NT2/D1 (cell line): ENCODE measurements around the gene MTG2.

ENCODE experiments used
- SUZ12 ChIP-seq: IDR thresholded peaks from 2 replicates; pipeline ENCODE4 v1.6.1; 2011; ENCODE audit not compliant: insufficient read length, insufficient read depth; ENCODE audit errors: extremely low read depth
- YY1 ChIP-seq: IDR thresholded peaks from 2 replicates; pipeline ENCODE4 v1.6.1; 2011; ENCODE audit not compliant: insufficient read length, insufficient read depth
- ZNF274 ChIP-seq: IDR thresholded peaks from 2 replicates; pipeline ENCODE4 v1.6.1; 2011; ENCODE audit warnings: mild to moderate bottlenecking, low read depth, low read length

- TF ChIP-seq ZNF274 (no peak), SUZ12 (no peak), YY1 (no peak)
These were observed 40.7 kb downstream of the MTG2 start for GRCh38 chr20:62223571-62223970.
